Neural progenitor cell (in vitro differentiated cells): ENCODE data around the gene EPN1. TPM values are rescaled to one million over a fixed set of nuclear protein-coding genes. Genes with fewer than 3 reads are reported as not detected.

Experiments used
- DNase-seq: peaks from one replicate; pipeline ENCODE4 v3.0.0-alpha.2; 2016; ENCODE audit warnings: low spot score
- H2AFZ ChIP-seq: fragments of 200-600 bp; sonication (generic); replicated peaks from 2 replicates; pipeline ENCODE4 v1.6.1; 2016; ENCODE audit warnings: antibody characterized with exemption
- H3F3A ChIP-seq: fragments of 200-600 bp; sonication (generic); 2 replicates; pipeline ENCODE4 v1.6.1; 2016; ENCODE audit warnings: antibody characterized with exemption, low read depth
- H3K27ac ChIP-seq: fragments of 200-600 bp; sonication (generic); 2 replicates; pipeline ENCODE4 v1.5.1; 2016; ENCODE audit warnings: mild to moderate bottlenecking
- H3K27me3 ChIP-seq: fragments of 200-600 bp; sonication (generic); 2 replicates; pipeline ENCODE4 v1.6.1; 2016; ENCODE audit warnings: mild to moderate bottlenecking, moderate library complexity
- H3K36me3 ChIP-seq: fragments of 200-600 bp; sonication (generic); 2 replicates; pipeline ENCODE4 v1.5.1; 2016
- H3K4me1 ChIP-seq: fragments of 200-600 bp; sonication (generic); 2 replicates; pipeline ENCODE4 v1.6.1; 2016; ENCODE audit warnings: mixed run types
- H3K4me2 ChIP-seq: fragments of 200-600 bp; sonication (generic); 2 replicates; pipeline ENCODE4 v1.6.1; 2016
- H3K4me3 ChIP-seq: fragments of 200-600 bp; sonication (generic); 2 replicates; pipeline ENCODE4 v1.5.1; 2016
- H3K79me2 ChIP-seq: fragments of 200-600 bp; sonication (generic); 2 replicates; pipeline ENCODE4 v1.6.1; 2016; ENCODE audit warnings: low read depth
- H3K9ac ChIP-seq: fragments of 200-600 bp; sonication (generic); 2 replicates; pipeline ENCODE4 v1.6.1; 2016
- H3K9me3 ChIP-seq: fragments of 200-600 bp; sonication (generic); 2 replicates; pipeline ENCODE4 v1.5.1; 2016; ENCODE audit warnings: low read depth
- H4K20me1 ChIP-seq: fragments of 200-600 bp; sonication (generic); 2 replicates; pipeline ENCODE4 v1.6.1; 2016; ENCODE audit warnings: low read depth
- H3K27ac Mint-ChIP-seq: 3 replicates; pipeline ENCODE4 v1.8.0; 2021; ENCODE audit warnings: mixed read lengths
- H3K27me3 Mint-ChIP-seq: 2 replicates; pipeline ENCODE4 v1.8.0; 2022; ENCODE audit warnings: low read depth, mild to moderate bottlenecking, inconsistent platforms, moderate library complexity, mixed read lengths; ENCODE audit not compliant: insufficient read depth
- H3K36me3 Mint-ChIP-seq: 3 replicates; pipeline ENCODE4 v1.8.0; 2021; ENCODE audit warnings: mixed read lengths
- H3K4me1 Mint-ChIP-seq: 3 replicates; pipeline ENCODE4 v1.8.0; 2021; ENCODE audit warnings: mixed read lengths
- H3K4me3 Mint-ChIP-seq: 3 replicates; pipeline ENCODE4 v1.8.0; 2021; ENCODE audit warnings: mild to moderate bottlenecking, moderate library complexity, mixed read lengths
- H3K9me3 Mint-ChIP-seq: 3 replicates; pipeline ENCODE4 v1.8.0; 2020; ENCODE audit warnings: mixed read lengths
- EZH2 ChIP-seq: fragments of 200-600 bp; sonication (generic); IDR thresholded peaks from 2 replicates; pipeline ENCODE4 v1.6.1; 2017; ENCODE audit warnings: antibody characterized with exemption, mild to moderate bottlenecking, moderate library complexity
- EZH2phosphoT487 ChIP-seq: fragments of 200-600 bp; sonication (generic); IDR thresholded peaks from 2 replicates; pipeline ENCODE4 v1.6.1; 2017; ENCODE audit warnings: antibody characterized with exemption
- total RNA-seq: library from RNA; depleted of rRNA; stranded (reverse); fragments of >200 nt; gene quantifications from 2 replicates; pipeline ENCODE4 v1.2.3, GENCODE V29; 2015; ENCODE audit warnings: low replicate concordance
- TF ChIP-seq, protein P1 (sequence below): fragments of 200-600 bp; sonication (generic); IDR thresholded peaks from 2 replicates; pipeline ENCODE4 v1.5.1; 2017; ENCODE audit warnings: antibody characterized with exemption, mild to moderate bottlenecking

The EPN1 gene
- total RNA-seq, 1 donor from 2014 or later, result 16.1 TPM

GRCh38 chr19:55646889-55647731, 27.9 kb upstream of the EPN1 start:
- TF ChIP-seq, protein P1, sequence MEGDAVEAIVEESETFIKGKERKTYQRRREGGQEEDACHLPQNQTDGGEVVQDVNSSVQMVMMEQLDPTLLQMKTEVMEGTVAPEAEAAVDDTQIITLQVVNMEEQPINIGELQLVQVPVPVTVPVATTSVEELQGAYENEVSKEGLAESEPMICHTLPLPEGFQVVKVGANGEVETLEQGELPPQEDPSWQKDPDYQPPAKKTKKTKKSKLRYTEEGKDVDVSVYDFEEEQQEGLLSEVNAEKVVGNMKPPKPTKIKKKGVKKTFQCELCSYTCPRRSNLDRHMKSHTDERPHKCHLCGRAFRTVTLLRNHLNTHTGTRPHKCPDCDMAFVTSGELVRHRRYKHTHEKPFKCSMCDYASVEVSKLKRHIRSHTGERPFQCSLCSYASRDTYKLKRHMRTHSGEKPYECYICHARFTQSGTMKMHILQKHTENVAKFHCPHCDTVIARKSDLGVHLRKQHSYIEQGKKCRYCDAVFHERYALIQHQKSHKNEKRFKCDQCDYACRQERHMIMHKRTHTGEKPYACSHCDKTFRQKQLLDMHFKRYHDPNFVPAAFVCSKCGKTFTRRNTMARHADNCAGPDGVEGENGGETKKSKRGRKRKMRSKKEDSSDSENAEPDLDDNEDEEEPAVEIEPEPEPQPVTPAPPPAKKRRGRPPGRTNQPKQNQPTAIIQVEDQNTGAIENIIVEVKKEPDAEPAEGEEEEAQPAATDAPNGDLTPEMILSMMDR, result no peak
- no peak for TF ChIP-seq EZH2
- no peak for TF ChIP-seq EZH2phosphoT487
- H3K9me3 ChIP-seq, result no peaks in the 10 kb centered on the region
- no peak overlapping the region for H2AFZ ChIP-seq
- H3K27me3 Mint-ChIP-seq, result peaks cover 23% of the 10 kb centered on the region
- H3K36me3 ChIP-seq, result no peaks in the 10 kb centered on the region
- H4K20me1 ChIP-seq, result no peaks in the 10 kb centered on the region
- H3K27ac ChIP-seq, result no peak overlapping the region
- H3K4me3 Mint-ChIP-seq, result peak overlapping the region; percentile 89
- H3K4me2 ChIP-seq, result peak overlapping the region; percentile 86
- peaks cover 25% of the 10 kb centered on the region for H3F3A ChIP-seq
- H3K4me1 Mint-ChIP-seq, result peaks cover 35% of the 10 kb centered on the region
- peak; percentile 50 for DNase-seq
- H3K9me3 Mint-ChIP-seq, result no peaks in the 10 kb centered on the region
- peaks cover 15% of the 10 kb centered on the region for H3K36me3 Mint-ChIP-seq
- H3K27ac Mint-ChIP-seq, result peak overlapping the region; percentile 54
- peaks cover 61% of the 10 kb centered on the region for H3K79me2 ChIP-seq
- H3K4me1 ChIP-seq, result peaks cover 26% of the 10 kb centered on the region
- H3K9ac ChIP-seq, result peak overlapping the region; percentile 72
- no peaks in the 10 kb centered on the region for H3K27me3 ChIP-seq
- H3K4me3 ChIP-seq, result peak overlapping the region; percentile 98

GRCh38 chr19:55647732-55648584, 27.1 kb upstream of the EPN1 start, which contains the start of gene CCDC106:
CCDC106 (plus strand) TSS chr19:55648212; CDS start chr19:55649047, 835 bp downstream.
- Mint-ChIP-seq H3K9me3 (no peaks in the 10 kb centered on the region), H3K4me3 (peak within 1 kb of the TSS; percentile 89), H3K27me3 (peaks cover 20% of the 10 kb centered on the region), H3K27ac (peak within 1 kb of the TSS; percentile 81), H3K4me1 (peaks cover 34% of the 10 kb centered on the region), H3K36me3 (peaks cover 15% of the 10 kb centered on the region)
- Histone ChIP-seq H3K4me1 (peaks cover 18% of the 10 kb centered on the region), H4K20me1 (no peaks in the 10 kb centered on the region), H3K4me3 (peak within 1 kb of the TSS; percentile 98), H3K79me2 (peaks cover 53% of the 10 kb centered on the region), H3K4me2 (peak within 1 kb of the TSS; percentile 86), H3K36me3 (no peaks in the 10 kb centered on the region), H3K9me3 (no peaks in the 10 kb centered on the region), H3K27me3 (no peaks in the 10 kb centered on the region), H3K9ac (peak within 1 kb of the TSS; percentile 72), H3K27ac (no peak within 1 kb of the TSS), H2AFZ (peak within 1 kb of the TSS; percentile 95), H3F3A (peaks cover 23% of the 10 kb centered on the region)
- DNase-seq, result peak; percentile 90
- TF ChIP-seq EZH2 (no peak), EZH2phosphoT487 (no peak)
- TF ChIP-seq, protein P1, result no peak

DNA sequence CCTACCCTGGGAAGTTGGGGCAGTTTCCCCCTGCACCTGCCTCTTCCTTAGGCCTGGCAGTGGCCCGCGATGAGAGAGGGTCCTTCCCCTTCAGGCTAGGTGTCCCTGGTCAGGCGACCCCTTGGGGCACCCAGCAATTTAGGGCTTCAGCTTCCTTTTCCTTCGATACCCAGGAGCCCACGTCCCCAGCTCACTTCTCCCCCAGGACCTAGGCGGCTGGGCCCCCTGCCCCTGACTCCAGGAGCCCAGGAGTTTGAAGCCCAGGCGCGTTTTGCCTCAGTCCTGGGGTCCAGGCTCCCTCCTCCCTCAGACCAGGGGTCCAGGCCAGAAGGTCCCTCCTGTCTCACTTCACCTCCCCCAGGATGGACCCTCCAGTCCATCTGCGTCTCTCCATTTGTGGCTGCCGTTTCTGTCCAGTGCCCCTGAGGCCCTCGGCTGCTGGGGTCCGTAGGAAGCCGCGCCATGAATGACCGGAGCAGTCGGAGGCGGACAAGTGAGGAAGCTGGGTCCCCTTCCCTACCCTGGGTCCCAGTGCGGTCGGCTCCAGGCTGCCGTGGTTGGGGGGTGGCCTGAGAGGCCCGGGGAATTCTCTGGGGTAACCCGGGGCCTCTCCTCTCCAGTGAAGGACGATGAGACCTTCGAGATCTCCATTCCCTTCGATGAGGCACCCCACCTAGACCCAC, 26.3 kb upstream of the EPN1 start:
- H4K20me1 ChIP-seq, result no peaks in the 10 kb centered on the region
- Mint-ChIP-seq H3K4me1 (peaks cover 29% of the 10 kb centered on the region), H3K27me3 (peaks cover 18% of the 10 kb centered on the region), H3K27ac (peak overlapping the region; percentile 74), H3K36me3 (peaks cover 12% of the 10 kb centered on the region), H3K4me3 (peak overlapping the region; percentile 86), H3K9me3 (no peaks in the 10 kb centered on the region)
- no peak for DNase-seq
- no peak overlapping the region for H2AFZ ChIP-seq
- H3K27ac ChIP-seq, result no peak overlapping the region
- peaks cover 16% of the 10 kb centered on the region for H3K4me1 ChIP-seq
- H3K79me2 ChIP-seq, result peaks cover 45% of the 10 kb centered on the region
- TF ChIP-seq EZH2phosphoT487 (no peak), EZH2 (no peak)
- TF ChIP-seq, protein P1, result no peak
- H3K36me3 ChIP-seq, result no peaks in the 10 kb centered on the region
- no peaks in the 10 kb centered on the region for H3K9me3 ChIP-seq
- H3K27me3 ChIP-seq, result no peaks in the 10 kb centered on the region
- peak overlapping the region; percentile 98 for H3K4me3 ChIP-seq
- H3K9ac ChIP-seq, result peak overlapping the region; percentile 72
- peak overlapping the region; percentile 86 for H3K4me2 ChIP-seq
- peaks cover 23% of the 10 kb centered on the region for H3F3A ChIP-seq
